ENCODE data around the gene PLAC1. TPM values are rescaled to one million over a fixed set of nuclear protein-coding genes. Genes with fewer than 3 reads are reported as not detected.
A peak's percentile ranks its signal among the peaks of the same experiment; 100 is the strongest.

Gene PLAC1
- total and polyA plus RNA-seq, 5 donors = not detected

DNA sequence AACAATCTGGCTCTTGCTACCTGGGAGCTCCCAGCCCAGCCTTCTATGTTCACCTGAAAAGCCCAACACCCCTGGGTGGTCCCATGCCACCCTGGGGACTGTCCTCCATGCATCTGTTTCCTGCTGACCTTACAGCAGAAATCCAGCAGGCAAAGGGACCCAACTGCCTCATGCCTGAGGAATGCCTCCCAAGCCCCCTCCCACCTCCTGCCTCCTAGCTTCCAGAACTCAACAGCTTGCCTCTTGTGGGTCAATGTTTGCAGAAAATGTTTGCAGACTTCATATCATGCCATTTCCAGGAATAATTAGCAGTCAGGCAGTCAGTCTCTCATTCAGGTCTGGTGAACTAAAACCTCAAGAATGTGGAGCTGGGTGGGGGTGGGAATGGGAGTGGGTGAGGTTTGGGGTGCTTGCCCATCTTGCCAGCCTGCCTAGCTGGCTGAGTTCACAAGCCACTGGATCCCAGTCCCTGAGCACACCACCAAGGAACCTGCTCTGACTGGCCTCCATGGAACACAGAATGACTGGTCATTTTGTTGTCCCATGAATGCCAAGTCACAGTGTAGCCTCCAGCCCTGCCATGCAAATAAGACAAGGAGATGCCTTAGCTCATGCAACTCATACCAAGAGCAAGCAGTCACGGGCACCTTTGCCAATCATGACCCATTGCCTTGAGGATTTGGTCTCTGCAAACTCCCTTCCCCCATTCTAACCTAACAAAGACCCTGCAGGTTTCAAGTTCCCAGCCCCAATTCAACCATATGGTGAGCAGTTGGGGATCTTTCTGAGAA lies 12.1 kb upstream of the PLAC1 start:
- 67% methylated on average over 1 of the region's 1 CpG for WGBS
- no peak overlapping the region for H3K27ac ChIP-seq (ENCODE audit: low read length)
- no peak overlapping the region for H3K4me3 ChIP-seq (ENCODE audit: low read length)
- no peaks in the 10 kb centered on the region for H3K9me3 ChIP-seq (ENCODE audit: control insufficient read depth, low read length)
- H3K27me3 ChIP-seq (ENCODE audit: control insufficient read depth, insufficient read depth) = no peaks in the 10 kb centered on the region
- ATAC-seq = no peak
- no peaks in the 10 kb centered on the region for H3K4me1 ChIP-seq (ENCODE audit: control insufficient read depth, insufficient read depth, low read length)
- intact Hi-C loops (cut with DNase I) = no loop called here
- no peak for DNase-seq

DNA sequence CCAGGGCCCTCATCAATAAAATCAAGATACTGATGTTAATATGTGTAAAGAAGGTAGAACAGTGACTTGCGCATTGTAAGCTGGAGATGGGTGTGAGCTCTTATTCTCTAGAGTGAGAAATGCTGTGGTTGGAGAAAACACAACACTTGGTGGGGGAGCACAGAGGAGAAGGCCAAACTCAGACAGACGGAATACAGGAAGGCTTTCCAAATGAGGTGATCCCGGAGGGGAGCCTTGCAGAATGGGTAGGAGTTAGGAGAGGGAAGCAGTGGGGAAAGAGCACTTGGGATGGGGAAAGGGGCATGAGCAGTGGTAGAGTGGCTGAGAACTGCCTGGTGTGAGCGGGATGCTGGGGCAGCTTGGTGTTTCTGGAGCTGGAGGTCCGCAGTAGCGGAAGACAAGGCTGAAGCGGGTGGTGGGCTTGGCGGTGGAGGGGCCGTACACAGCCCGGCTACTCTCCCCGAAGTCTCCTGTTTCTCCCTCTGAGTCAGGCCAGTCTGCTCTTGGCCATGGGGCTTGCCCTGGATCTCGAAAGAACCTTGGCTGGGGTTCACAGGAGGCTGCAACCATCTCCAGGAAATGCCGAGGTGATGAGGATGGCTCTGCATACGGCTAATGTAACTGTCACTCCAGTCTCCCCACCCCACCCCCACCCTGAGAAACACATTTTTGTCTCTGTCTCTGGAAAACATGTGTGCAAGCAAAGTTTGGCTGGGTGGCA lies 11.3 kb upstream of the PLAC1 start:
- H3K27ac ChIP-seq (ENCODE audit: low read length) = no peak overlapping the region
- ATAC-seq = no peak
- peak in 1 of 3 donors; percentile 14 for DNase-seq

DNA sequence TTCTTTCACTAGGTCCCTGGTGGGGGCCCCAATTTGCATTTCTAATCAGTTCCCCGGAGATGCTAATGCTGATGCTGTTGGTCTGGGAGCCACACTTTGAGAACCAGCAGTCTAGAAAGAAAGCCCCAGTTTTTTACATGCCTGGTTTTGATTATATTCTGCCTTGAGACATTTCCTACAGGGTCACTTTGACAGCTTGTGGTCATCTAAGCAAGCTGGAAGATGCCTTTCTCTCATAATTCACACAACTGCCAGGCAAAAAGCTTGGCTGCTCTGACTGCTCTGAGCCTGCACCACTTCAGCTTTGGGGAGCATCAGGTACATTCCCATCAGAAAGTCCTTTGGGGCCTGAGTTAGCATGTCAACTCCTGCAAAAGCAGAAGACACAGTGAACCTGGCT lies 5.9 kb upstream of the PLAC1 start:
- Histone ChIP-seq H3K27me3 (ENCODE audit: control insufficient read depth, insufficient read depth) (no peaks in the 10 kb centered on the region), H3K4me3 (ENCODE audit: low read length) (no peak overlapping the region), H3K4me1 (ENCODE audit: control insufficient read depth, insufficient read depth, low read length) (no peaks in the 10 kb centered on the region), H3K27ac (ENCODE audit: low read length) (no peak overlapping the region), H3K9me3 (ENCODE audit: control insufficient read depth, low read length) (no peaks in the 10 kb centered on the region)
- no peak for DNase-seq
- ATAC-seq = no peak
- WGBS = 69% methylated on average over 1 of the region's 1 CpG
- intact Hi-C loops (cut with DNase I) = no loop called here

More for the DNA sequence above, 11.3 kb upstream of the PLAC1 start:
- intact Hi-C loops (cut with DNase I) = no loop called here
- H3K9me3 ChIP-seq (ENCODE audit: control insufficient read depth, low read length) = no peaks in the 10 kb centered on the region
- 59% methylated on average over 14 of the region's 14 CpGs for WGBS
- H3K4me3 ChIP-seq (ENCODE audit: low read length) = no peak overlapping the region
- H3K4me1 ChIP-seq (ENCODE audit: control insufficient read depth, insufficient read depth, low read length) = no peaks in the 10 kb centered on the region
- no peaks in the 10 kb centered on the region for H3K27me3 ChIP-seq (ENCODE audit: control insufficient read depth, insufficient read depth)

DNA sequence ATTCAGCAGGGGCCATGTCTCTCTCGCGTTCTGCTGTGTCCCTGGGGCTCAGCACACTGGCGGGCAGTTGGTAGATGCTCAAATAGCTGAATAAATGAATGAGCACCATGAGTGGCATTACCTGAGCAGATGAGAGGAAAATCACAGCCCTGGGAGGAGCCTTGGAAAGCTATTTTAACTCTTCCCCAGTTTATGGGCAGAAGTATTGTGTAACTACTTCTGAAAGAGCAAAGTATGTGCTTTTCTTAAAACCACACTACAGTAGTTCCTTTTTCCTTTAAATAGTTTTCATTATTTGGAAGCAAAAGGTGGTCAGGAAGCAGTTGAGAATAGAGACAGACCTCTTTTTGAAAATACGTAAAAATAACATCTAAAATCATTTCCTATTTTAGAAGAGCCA lies 3.0 kb upstream of the PLAC1 start:
- DNase-seq (no peak), ATAC-seq (no peak)
- WGBS = 71% methylated on average over 4 of the region's 4 CpGs
- H3K9me3 ChIP-seq (ENCODE audit: control insufficient read depth, low read length) = no peaks in the 10 kb centered on the region
- no peak overlapping the region for H3K4me3 ChIP-seq (ENCODE audit: low read length)
- H3K4me1 ChIP-seq (ENCODE audit: control insufficient read depth, insufficient read depth, low read length) = no peaks in the 10 kb centered on the region
- no peak overlapping the region for H3K27ac ChIP-seq (ENCODE audit: low read length)
- intact Hi-C loops (cut with DNase I) = no loop called here
- no peaks in the 10 kb centered on the region for H3K27me3 ChIP-seq (ENCODE audit: control insufficient read depth, insufficient read depth)

DNA sequence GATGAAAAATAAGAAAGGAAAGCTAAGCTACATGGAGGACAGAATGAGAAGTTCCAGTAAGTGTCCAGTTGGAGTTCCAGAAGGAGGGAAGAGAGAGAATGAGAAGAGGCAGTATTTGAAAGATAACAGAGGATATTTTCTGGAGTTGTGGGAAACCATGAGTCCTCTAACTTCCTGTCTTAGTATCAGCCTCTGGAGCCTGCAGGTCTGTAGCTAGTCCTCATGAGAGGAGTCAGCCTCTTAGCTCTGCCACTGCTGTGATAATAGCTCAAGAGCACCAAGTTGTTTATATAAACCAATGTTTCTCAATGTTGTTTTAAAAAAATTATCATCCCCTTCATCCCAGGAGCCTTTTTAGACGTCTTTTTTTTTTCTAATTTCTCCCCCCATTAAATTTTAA lies 2.4 kb upstream of the PLAC1 start:
- no peak overlapping the region for H3K4me3 ChIP-seq (ENCODE audit: low read length)
- no peaks in the 10 kb centered on the region for H3K4me1 ChIP-seq (ENCODE audit: control insufficient read depth, insufficient read depth, low read length)
- WGBS = 15% methylated on average over 1 of the region's 1 CpG
- intact Hi-C loops (cut with DNase I) = no loop called here
- no peaks in the 10 kb centered on the region for H3K9me3 ChIP-seq (ENCODE audit: control insufficient read depth, low read length)
- DNase-seq = no peak
- no peak for ATAC-seq
- H3K27ac ChIP-seq (ENCODE audit: low read length) = no peak overlapping the region
- H3K27me3 ChIP-seq (ENCODE audit: control insufficient read depth, insufficient read depth) = no peaks in the 10 kb centered on the region

DNA sequence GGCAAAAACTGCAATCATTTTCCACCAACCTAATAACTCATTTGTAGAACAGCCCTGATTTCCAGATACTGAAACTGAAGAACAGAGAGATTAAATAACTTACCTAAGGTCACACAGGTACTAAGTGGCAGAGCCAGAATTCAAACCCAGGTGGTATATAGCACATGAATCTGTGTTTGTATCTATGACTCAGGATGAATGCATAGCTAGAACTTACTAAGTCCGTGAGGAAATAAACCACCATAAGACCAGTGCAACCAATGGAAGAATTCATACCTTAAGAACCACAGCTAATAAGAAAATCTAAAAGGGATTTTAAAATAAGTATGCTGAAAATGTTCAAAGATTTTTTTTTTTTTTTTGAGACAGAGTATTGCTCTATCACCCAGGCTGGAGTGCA lies 1.5 kb upstream of the PLAC1 start:
- no peak for ATAC-seq
- Histone ChIP-seq H3K27ac (ENCODE audit: low read length) (no peak overlapping the region), H3K4me1 (ENCODE audit: control insufficient read depth, insufficient read depth, low read length) (no peaks in the 10 kb centered on the region), H3K27me3 (ENCODE audit: control insufficient read depth, insufficient read depth) (no peaks in the 10 kb centered on the region), H3K4me3 (ENCODE audit: low read length) (no peak overlapping the region), H3K9me3 (ENCODE audit: control insufficient read depth, low read length) (no peaks in the 10 kb centered on the region)
- intact Hi-C loops (cut with DNase I) = no loop called here
- no peak for DNase-seq
- WGBS = 97% methylated on average over 1 of the region's 1 CpG

DNA sequence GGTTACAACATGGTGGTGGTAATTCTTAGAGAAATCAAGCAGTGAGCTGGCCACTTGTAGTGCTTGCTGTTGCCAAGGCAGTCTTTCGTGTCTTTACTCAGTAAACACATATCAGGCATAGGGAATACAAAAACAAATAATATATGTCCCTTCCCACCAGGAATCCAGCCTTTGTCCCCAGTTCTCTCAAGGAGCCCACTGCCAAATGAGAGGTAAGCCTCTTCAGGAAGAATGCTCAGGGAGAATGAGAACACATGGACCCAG lies 421 bp upstream of the PLAC1 start:
- H3K27ac ChIP-seq (ENCODE audit: low read length) = no peak overlapping the region
- no peaks in the 10 kb centered on the region for H3K4me1 ChIP-seq (ENCODE audit: control insufficient read depth, insufficient read depth, low read length)
- no peak for ATAC-seq
- no peak overlapping the region for H3K4me3 ChIP-seq (ENCODE audit: low read length)
- H3K9me3 ChIP-seq (ENCODE audit: control insufficient read depth, low read length) = no peaks in the 10 kb centered on the region
- intact Hi-C loops (cut with DNase I) = no loop called here
- WGBS = 73% methylated on average over 1 of the region's 1 CpG
- DNase-seq = no peak
- H3K27me3 ChIP-seq (ENCODE audit: control insufficient read depth, insufficient read depth) = no peaks in the 10 kb centered on the region

DNA sequence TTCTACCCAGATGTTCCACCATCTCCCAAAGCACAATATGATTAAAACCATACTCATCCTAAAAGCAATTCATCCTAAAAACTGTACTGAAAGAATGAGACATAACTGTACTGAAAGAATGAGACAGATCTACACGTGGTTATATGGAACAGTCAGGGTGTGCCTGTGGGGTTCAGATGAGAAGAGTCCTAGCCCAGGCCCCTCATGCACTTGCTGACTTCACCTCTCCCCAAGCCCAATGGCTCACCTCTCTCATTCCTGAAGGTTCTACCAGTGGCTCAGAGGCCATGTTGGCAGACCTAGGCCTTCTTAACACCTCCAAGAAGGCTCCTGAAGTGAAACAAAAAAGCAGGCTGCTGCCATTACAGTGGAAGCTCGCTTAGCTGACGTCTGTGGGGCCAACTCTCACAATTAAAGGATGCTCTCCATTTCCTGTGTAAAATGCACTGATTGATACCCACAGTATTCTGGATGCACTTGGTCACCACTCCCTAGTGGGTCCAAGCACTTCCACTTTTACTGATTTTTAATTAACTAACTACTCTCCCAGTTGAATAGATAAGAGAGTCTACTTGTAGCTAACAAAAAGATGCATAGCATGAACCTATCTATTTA lies 3.8 kb downstream of the PLAC1 start:
- no peak overlapping the region for H3K27ac ChIP-seq (ENCODE audit: low read length)
- no peak overlapping the region for H3K4me3 ChIP-seq (ENCODE audit: low read length)
- H3K27me3 ChIP-seq (ENCODE audit: control insufficient read depth, insufficient read depth) = no peaks in the 10 kb centered on the region
- DNase-seq (no peak), ATAC-seq (no peak)
- H3K9me3 ChIP-seq (ENCODE audit: control insufficient read depth, low read length) = no peaks in the 10 kb centered on the region
- H3K4me1 ChIP-seq (ENCODE audit: control insufficient read depth, insufficient read depth, low read length) = no peaks in the 10 kb centered on the region
- WGBS = 71% methylated on average over 3 of the region's 3 CpGs
- intact Hi-C loops (cut with DNase I) = no loop called here

DNA sequence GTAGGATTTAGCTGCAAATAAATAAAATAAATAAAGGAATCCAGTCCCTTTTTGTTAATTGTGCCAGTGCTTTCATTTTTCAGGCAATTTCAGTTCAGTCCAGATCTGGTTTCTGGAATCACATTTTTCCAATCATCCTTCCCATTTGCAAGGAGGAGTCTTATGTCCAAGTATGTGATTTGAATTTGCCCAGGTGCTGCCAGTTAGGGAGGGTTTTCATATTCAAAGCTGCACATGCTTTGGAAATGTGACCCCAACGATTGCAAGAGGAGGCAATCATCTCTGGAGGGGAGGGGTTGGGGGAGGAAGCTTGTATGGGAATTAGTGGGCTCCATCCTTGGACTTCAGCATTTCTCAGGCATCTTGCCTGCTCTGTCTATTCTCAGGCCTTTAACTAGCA lies 4.4 kb downstream of the PLAC1 start:
- no peak for ATAC-seq
- Histone ChIP-seq H3K4me3 (ENCODE audit: low read length) (no peak overlapping the region), H3K27me3 (ENCODE audit: control insufficient read depth, insufficient read depth) (no peaks in the 10 kb centered on the region), H3K9me3 (ENCODE audit: control insufficient read depth, low read length) (no peaks in the 10 kb centered on the region), H3K4me1 (ENCODE audit: control insufficient read depth, insufficient read depth, low read length) (no peaks in the 10 kb centered on the region), H3K27ac (ENCODE audit: low read length) (no peak overlapping the region)
- WGBS = 45% methylated on average over 1 of the region's 1 CpG
- intact Hi-C loops (cut with DNase I) = no loop called here
- DNase-seq = no peak

DNA sequence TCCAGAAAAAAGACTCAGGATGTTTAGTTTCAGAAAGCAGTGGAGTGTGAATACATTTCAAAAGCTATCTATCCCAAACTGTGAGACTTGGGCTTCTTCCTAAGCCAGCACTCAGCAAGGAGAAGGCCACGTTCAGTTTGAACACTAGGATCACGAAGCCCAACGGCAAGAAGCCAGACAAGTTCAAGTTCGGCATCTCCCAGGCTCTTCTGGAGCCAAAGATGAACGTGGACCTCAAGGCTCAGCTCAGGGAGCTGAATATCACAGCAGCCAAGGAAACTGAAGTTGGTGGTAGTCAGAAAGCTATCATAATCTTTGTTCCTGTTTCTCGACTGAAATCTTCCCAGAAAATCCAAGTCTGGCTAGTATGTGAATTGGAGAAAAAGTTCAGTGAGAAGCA lies 7.6 kb downstream of the PLAC1 start:
- intact Hi-C loops (cut with DNase I) = no loop called here
- Histone ChIP-seq H3K4me1 (ENCODE audit: control insufficient read depth, insufficient read depth, low read length) (no peaks in the 10 kb centered on the region), H3K27me3 (ENCODE audit: control insufficient read depth, insufficient read depth) (no peaks in the 10 kb centered on the region), H3K4me3 (ENCODE audit: low read length) (no peak overlapping the region), H3K9me3 (ENCODE audit: control insufficient read depth, low read length) (no peaks in the 10 kb centered on the region), H3K27ac (ENCODE audit: low read length) (no peak overlapping the region)
- no peak for DNase-seq
- no peak for ATAC-seq
- 57% methylated on average over 6 of the region's 6 CpGs for WGBS

DNA sequence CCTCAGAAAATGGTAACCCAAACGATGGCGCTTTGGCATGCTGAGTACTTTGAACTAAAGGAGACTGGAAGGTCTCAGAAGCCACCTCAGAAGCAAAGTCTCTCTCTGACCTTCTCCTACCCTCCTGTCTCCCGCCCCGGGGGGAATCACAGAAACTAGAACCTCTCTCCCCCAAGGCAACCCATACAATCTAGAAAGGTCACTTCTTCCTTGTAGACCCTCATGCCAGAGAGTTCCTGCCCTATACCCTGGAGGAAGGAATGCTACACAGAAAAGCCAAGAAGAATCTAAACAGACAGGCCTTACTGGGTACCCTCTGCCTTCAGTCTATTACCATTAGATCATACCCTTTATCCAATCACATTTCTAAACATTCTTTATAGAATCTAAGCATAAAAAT lies 8.5 kb downstream of the PLAC1 start:
- Histone ChIP-seq H3K4me3 (ENCODE audit: low read length) (no peak overlapping the region), H3K27me3 (ENCODE audit: control insufficient read depth, insufficient read depth) (no peaks in the 10 kb centered on the region), H3K27ac (ENCODE audit: low read length) (no peak overlapping the region), H3K9me3 (ENCODE audit: control insufficient read depth, low read length) (no peaks in the 10 kb centered on the region), H3K4me1 (ENCODE audit: control insufficient read depth, insufficient read depth, low read length) (no peaks in the 10 kb centered on the region)
- WGBS = 94% methylated on average over 4 of the region's 4 CpGs
- ATAC-seq (no peak), DNase-seq (no peak)
- intact Hi-C loops (cut with DNase I) = no loop called here
